Kidney (tissue), 14 donors: ENCODE data around the gene CD46. TPM values are rescaled to one million over a fixed set of nuclear protein-coding genes. Genes with fewer than 3 reads are reported as not detected.
A peak's percentile ranks its signal among the peaks of the same experiment; 100 is the strongest.

Experiments
- DNase-seq, 5 donors: peaks; one replicate each; pipeline ENCODE4 v3.0.0-alpha.2; 2013 to 2020
- FAIRE-seq: peaks from 2 replicates; lab custom pipeline; 2012; peaks lifted over from hg19 to GRCh38; lab: Jason Lieb, UNC
- H3K27ac ChIP-seq, 2 donors: one replicate each; pipeline ENCODE4 v1.7.0; 2013; ENCODE audit warnings: low read depth in 2 of 2, low read length in 2 of 2, inconsistent platforms in 1 of 2
- H3K27me3 ChIP-seq: one replicate; pipeline ENCODE4 v1.7.1; 2013; ENCODE audit warnings: low read length, inconsistent platforms; ENCODE audit not compliant: control insufficient read depth, insufficient read depth
- H3K36me3 ChIP-seq, 3 donors: one replicate each; pipeline versions ENCODE4 v1.7.0 to v1.7.1; 2013; ENCODE audit warnings: low read length in 3 of 3, control low read depth in 1 of 3, inconsistent platforms in 1 of 3; ENCODE audit not compliant: insufficient read depth in 3 of 3, control insufficient read depth in 2 of 3
- H3K4me1 ChIP-seq, 3 donors: one replicate each; pipeline versions ENCODE4 v1.7.0 to v1.7.1; 2013; ENCODE audit warnings: low read length in 3 of 3, inconsistent platforms in 1 of 3, low read depth in 1 of 3; ENCODE audit not compliant: control insufficient read depth in 2 of 3, insufficient read depth in 2 of 3
- H3K4me3 ChIP-seq, 3 donors: one replicate each; pipeline versions ENCODE4 v1.7.0 to v1.8.1; 2013; ENCODE audit warnings: low read length in 3 of 3, control low read depth in 1 of 3, inconsistent platforms in 1 of 3
- H3K9ac ChIP-seq, 3 donors: one replicate each; pipeline versions ENCODE4 v1.7.0 to v1.7.1; 2013; ENCODE audit warnings: low read length in 3 of 3, control low read depth in 1 of 3, inconsistent platforms in 1 of 3
- H3K9me3 ChIP-seq, 3 donors: one replicate each; pipeline versions ENCODE4 v1.7.0 to v1.7.1; 2013; ENCODE audit warnings: low read length in 3 of 3, control low read depth in 1 of 3, inconsistent platforms in 1 of 3; ENCODE audit not compliant: control insufficient read depth in 2 of 3, insufficient read depth in 1 of 3
- intact Hi-C: fragments of 100-400 bp; cut with DNase I; formaldehyde crosslinking; loops from one replicate; pipeline ENCODE4 v1.11.1; 2022
- polyA plus RNA-seq: library from polyadenylated mRNA; stranded (reverse); fragments of 350-450 nt; fragmentation: Illumina TruSeq; extraction: RNeasy Lipid Tissue Mini Kit (QIAGEN cat#74804); gene quantifications from one replicate; pipeline ENCODE4 v1.2.3, GENCODE V29; 2014; ENCODE audit warnings: low read depth, low replicate concordance; ENCODE audit not compliant: insufficient read depth
- total RNA-seq: library from RNA; stranded (reverse); fragmentation: NEBNext Ultra II Directional; extraction: Animal tissue kit (Norgen Biotek cat#: 25700); gene quantifications from one replicate; pipeline ENCODE4 v1.2.1, GENCODE V29; 2021
- TF ChIP-seq, protein P1 (sequence below): IDR thresholded peaks from 3 replicates; pipeline ENCODE4 v1.5.1; 2012; ENCODE audit warnings: mild to moderate bottlenecking, moderate library complexity, borderline replicate concordance; ENCODE audit not compliant: insufficient read depth; ENCODE audit errors: extremely low read depth
- donor health status: control.
- donor health status: control.
- donor health status: control.
- donor health status: control.
- donor health status: control.
- donor health status: DM: yes; HTN: yes; CAD: no.
- donor health status: Normal renal cell carcinoma (clear cell type).

The CD46 gene
- total and polyA plus RNA-seq, 2 donors from 2014 or later: 119 to 269 TPM

DNA sequence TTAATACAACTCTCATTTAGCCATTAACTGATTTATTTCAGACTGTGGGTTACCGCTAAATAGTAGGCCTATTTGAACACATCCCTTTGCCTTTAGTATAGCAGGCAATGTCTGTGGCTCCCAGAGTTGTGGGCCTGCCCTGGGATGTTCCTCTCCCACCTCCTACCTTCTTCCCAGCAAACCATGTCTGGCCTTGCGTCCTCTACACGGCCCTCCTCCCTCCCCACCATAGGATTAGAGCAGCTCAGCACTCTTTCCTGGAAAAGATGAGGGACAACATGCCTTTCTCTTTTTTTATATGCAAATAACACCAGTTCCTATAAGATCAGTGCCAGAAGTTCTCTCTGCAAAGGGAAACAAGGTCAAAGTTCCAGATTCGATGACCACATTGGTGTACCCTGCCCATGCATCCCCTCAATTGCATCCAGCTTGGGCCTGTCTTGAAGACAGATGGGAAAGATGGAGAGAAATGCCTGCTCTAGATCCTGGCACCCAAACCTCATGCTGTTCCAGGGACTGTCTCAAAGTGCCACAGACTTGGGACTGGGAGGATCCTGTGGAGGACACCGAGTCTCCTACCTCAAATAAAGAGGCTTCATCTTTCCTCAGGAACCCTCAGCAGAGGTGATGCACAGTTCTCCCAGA, 57.2 kb downstream of the CD46 start:
- H3K9me3 ChIP-seq: no peaks in the 10 kb centered on the region
- intact Hi-C loops: no loop called here
- DNase-seq (peak in 1 of 5 donors; percentile 11), FAIRE-seq (no peak)
- peak overlapping the region in 1 of 2 donors; percentile 49 for H3K27ac ChIP-seq
- TF ChIP-seq, protein P1, sequence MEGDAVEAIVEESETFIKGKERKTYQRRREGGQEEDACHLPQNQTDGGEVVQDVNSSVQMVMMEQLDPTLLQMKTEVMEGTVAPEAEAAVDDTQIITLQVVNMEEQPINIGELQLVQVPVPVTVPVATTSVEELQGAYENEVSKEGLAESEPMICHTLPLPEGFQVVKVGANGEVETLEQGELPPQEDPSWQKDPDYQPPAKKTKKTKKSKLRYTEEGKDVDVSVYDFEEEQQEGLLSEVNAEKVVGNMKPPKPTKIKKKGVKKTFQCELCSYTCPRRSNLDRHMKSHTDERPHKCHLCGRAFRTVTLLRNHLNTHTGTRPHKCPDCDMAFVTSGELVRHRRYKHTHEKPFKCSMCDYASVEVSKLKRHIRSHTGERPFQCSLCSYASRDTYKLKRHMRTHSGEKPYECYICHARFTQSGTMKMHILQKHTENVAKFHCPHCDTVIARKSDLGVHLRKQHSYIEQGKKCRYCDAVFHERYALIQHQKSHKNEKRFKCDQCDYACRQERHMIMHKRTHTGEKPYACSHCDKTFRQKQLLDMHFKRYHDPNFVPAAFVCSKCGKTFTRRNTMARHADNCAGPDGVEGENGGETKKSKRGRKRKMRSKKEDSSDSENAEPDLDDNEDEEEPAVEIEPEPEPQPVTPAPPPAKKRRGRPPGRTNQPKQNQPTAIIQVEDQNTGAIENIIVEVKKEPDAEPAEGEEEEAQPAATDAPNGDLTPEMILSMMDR: no peak
- peak overlapping the region in 1 of 3 donors; percentile 8 for H3K9ac ChIP-seq
- peaks cover 0 to 94% (median 78%) of the 10 kb centered on the region in 3 donors for H3K36me3 ChIP-seq
- no peaks in the 10 kb centered on the region for H3K27me3 ChIP-seq
- H3K4me3 ChIP-seq: no peak overlapping the region
- H3K4me1 ChIP-seq: peaks cover 0 to 68% (median 47%) of the 10 kb centered on the region in 3 donors

DNA sequence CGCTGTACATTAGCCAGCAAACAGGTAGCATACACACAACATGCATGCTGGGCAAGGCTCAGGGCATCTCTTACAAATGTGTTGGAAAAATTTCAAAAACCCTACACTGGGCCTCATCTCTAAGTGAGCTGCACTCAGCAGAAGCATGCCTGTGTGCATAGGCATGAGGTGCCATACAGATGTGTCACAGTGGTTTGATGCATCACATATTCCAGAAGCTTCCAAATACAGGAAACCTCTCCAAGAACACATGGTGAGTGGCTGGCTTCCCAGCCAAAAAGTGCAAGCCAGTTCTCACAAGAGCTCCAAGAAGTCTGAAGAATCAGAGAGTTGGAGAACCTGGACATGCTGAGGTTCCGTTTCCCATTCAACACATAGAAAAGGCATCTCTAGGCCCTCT, 58.3 kb downstream of the CD46 start:
- DNase-seq: no peak
- no peak for FAIRE-seq

DNA sequence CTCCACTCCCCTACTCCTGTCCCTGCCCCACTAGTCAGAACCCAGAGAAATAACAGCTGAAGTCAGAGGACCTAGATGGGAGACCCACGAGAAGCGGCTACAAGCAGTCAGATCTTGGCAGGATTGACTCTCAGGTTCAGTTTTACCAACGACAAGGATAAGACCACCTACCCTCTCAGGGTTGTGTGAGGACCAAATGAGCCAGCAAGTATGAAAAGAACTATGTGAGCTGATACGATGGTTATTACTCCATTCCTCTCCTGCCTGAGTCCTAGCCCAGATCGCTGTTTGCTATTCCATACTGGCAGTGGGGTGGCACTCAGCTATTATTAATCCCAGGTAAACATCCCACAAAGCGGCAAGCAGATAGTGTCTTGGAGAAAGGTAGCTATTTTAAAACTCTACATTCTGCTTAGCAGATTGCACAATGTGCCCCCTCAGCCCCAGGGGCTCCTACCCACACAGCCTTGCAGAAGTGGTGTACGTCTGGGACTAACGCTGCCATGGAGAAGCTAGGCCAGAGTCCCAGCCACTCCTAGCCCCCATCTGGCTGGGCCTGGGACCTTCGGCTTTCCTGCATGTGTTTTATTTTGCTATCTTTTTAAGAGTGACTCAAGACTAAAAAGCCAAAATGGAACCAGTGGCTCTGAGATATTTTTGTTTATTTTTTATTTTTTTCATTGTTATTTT, 58.9 kb downstream of the CD46 start:
- Histone ChIP-seq H3K4me1 (peaks cover 0 to 80% (median 63%) of the 10 kb centered on the region in 3 donors), H3K27ac (peak overlapping the region in 1 of 2 donors; percentile 51), H3K36me3 (peaks cover 0 to 94% (median 79%) of the 10 kb centered on the region in 3 donors)

More for the DNA sequence above, 58.3 kb downstream of the CD46 start:
- H3K9ac ChIP-seq: no peak overlapping the region
- peaks cover 0 to 94% (median 79%) of the 10 kb centered on the region in 3 donors for H3K36me3 ChIP-seq
- no peaks in the 10 kb centered on the region for H3K27me3 ChIP-seq
- H3K4me3 ChIP-seq: no peak overlapping the region
- peaks cover 0 to 76% (median 58%) of the 10 kb centered on the region in 3 donors for H3K4me1 ChIP-seq
- intact Hi-C loops: no loop called here
- H3K27ac ChIP-seq: peak overlapping the region in 1 of 2 donors; percentile 49
- TF ChIP-seq, protein P1: no peak
- H3K9me3 ChIP-seq: no peaks in the 10 kb centered on the region

More for the DNA sequence above, 58.9 kb downstream of the CD46 start:
- peak in 1 of 5 donors; percentile 39 for DNase-seq
- no peak overlapping the region for H3K9ac ChIP-seq
- FAIRE-seq: no peak
- no peak overlapping the region for H3K4me3 ChIP-seq
- TF ChIP-seq, protein P1: no peak
- H3K27me3 ChIP-seq: no peaks in the 10 kb centered on the region
- intact Hi-C loops: no loop called here
- H3K9me3 ChIP-seq: no peaks in the 10 kb centered on the region
